Muscle of arm (tissue), 12 donors: ENCODE data around the gene FKBP15. TPM values are rescaled to one million over a fixed set of nuclear protein-coding genes. Genes with fewer than 3 reads are reported as not detected.

ENCODE experiments used
- DNase-seq: peaks from one replicate; pipeline ENCODE4 v3.0.0-alpha.2; 2013
- polyA plus RNA-seq, 12 donors: library from polyadenylated mRNA; unstranded; fragments of 120-200 nt; gene quantifications; one replicate each; pipeline ENCODE4 v1.2.1, GENCODE V29; 2013; ENCODE audit not compliant: insufficient read length in 12 of 12

The FKBP15 gene
- polyA plus RNA-seq, 12 donors, result 17.6 to 30.8 (median 22.3) TPM; not detected in 1

GRCh38 chr9:113183956-113184488 is 37.1 kb downstream of the FKBP15 start:
- no peak for DNase-seq

GRCh38 chr9:113181165-113181564 is 39.9 kb downstream of the FKBP15 start:
- no peak for DNase-seq

- DNase-seq, result no peak
These were observed 41.2 kb downstream of the FKBP15 start for GRCh38 chr9:113179839-113180238.

GRCh38 chr9:113178087-113178486 is 43.0 kb downstream of the FKBP15 start:
- DNase-seq, result no peak

DNA sequence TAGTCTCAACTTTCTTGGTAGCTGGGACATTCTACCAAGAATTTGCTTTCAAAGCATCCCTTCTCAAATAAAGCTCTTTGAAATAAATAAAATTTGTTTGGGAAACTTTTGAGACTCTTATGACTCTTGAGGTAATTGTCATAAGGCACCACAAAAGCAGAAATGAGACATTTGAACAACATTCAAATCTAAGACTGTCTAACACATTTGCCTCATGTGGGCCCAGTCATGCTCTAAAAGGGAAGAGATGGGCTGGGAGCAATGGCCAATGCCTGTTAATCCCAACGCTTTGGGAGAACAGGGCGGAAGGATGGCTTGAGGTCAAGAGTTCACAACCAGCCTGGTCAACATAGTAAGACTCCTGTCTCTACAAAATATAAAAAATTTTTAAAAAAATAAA is 43.8 kb downstream of the FKBP15 start:
- no peak for DNase-seq

GRCh38 chr9:113176803-113177202 is 44.3 kb downstream of the FKBP15 start:
- DNase-seq, result no peak

DNA sequence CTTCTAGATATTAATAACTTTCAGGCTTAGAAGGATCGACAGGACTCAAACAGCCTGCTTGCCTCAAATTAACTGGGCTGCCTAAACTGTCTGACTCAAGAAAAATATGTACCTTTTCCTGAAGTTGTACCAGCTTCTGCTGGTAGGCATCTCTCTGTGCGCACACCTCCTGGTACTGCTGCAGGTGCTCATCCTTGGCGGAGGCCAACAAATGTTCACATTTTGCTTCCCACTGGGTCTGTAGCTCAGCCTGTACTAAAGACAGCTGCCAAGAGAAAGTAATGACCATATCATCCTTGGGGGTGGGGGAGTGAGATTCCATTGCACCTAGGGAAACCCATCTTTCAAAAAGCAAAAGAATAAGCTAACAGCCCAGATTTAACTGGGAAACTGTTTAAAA is 47.7 kb downstream of the FKBP15 start:
- no peak for DNase-seq

DNA sequence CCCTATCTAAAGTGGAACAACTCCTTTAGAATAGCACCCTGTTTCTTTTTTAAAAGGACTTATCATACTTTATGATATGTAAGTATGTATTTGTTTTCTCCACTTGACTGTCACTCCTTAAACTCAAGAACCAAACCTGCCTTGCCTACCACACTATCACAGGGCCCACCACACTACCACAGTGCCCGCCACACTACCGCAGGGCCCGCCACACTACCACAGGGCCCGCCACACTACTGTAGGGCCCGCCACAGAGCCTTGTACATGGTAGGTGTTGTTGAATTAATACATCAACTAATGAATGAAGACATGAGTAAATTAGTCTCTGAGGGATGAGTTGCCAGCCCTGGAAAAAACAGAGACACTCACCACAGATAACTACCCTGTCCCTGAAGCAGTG is 52.3 kb downstream of the FKBP15 start:
- DNase-seq, result no peak

DNA sequence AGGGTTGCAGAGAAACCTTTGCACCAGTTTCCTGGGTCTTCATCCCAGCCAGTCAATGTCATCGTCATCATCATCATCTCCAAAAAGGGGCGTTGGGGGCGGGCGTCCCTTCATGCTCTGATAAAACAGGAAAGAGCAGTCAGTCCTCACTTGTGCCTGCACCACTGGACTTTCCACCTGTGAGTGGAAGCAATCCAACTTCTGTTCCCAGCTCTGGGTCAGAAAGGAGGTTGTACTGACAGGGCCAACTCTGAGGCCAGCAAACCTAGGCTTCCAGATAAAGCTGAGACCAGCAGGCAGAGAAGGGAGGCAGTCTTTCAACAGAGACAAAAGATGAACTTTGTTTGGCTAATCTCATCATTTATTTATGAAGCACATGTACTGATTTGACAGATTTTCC is 55.0 kb downstream of the FKBP15 start:
- no peak for DNase-seq

DNA sequence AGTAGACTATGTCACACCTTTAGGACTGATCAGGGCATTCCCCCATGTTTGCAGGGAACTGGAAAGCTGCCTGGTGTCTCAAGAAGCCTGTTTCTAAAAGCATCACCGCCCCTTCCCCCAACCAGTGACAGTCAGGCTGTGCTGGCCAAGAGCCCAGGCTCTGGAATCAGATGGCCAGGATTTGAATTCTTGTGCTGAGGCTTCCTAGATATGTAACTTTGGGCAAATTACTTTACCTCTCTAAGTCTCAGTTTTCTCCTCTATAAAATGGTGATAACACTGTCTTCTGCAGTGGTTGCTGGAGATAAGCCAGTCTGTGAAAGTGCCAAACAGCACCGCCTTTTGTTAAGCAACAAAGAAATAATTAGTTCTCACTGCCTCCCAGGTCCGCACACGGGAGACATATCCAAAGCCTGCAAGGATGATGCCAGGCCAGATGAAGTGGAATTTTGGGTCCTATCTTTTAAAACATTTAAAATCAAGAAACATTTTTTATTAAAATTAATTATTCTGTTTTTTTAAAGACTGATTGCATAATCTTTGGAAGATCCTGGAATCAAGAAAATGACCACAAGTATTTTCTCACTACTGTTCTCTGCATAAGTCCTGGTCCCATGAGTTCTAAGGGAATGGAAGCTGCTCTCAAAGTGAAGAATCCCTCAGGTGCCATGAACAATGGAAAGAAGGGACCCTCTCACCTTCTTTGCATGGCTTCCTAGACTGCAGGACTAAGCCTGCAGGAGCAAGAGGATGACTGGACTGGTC is 56.4 kb downstream of the FKBP15 start:
- DNase-seq, result no peak

- no peak for DNase-seq
These were observed 58.1 kb downstream of the FKBP15 start for GRCh38 chr9:113163001-113163400.

DNA sequence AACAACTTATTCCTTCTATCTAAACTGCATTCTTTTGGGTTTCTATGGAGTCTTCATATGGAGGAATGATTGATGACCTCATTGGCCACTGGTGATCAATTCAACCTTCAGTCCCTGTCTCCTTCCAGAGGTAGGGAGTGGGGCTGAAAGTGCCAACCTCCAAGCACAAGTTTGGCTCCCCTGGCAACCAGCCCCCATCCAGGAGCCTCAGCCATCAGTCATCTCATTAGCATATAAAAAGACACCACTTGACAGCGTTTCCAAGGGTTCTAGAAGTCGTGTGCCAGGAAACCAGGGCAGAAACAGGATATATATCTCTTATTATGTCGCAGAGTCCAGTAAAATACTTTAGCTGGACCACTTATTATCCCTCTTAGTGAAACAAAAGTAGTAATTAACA is 60.5 kb downstream of the FKBP15 start:
- DNase-seq, result no peak

GRCh38 chr9:113158446-113158845 is 62.6 kb downstream of the FKBP15 start:
- no peak for DNase-seq

GRCh38 chr9:113156880-113157279 is 64.2 kb downstream of the FKBP15 start:
- DNase-seq, result no peak

GRCh38 chr9:113155911-113156588 is 65.0 kb downstream of the FKBP15 start:
- no peak for DNase-seq

DNA sequence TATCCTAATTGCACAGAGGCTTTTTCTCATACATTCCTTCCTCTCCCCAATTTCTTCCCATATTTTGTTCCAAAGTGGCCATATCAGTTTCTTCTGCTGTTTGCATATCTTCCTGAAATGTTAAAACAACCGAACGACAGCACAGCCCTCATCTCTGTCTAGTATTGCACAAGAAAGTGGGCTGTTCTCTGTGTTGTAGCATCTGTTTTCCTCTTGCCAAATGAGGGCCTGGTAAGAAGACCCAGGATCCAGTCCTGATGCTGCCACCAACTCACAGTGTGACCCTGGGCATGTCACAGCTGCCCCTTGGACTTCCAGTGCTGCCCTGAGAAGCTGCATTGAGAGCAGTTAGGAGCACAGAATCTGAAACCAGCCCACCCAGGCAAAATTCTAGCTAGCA is 66.1 kb downstream of the FKBP15 start:
- DNase-seq, result no peak

DNA sequence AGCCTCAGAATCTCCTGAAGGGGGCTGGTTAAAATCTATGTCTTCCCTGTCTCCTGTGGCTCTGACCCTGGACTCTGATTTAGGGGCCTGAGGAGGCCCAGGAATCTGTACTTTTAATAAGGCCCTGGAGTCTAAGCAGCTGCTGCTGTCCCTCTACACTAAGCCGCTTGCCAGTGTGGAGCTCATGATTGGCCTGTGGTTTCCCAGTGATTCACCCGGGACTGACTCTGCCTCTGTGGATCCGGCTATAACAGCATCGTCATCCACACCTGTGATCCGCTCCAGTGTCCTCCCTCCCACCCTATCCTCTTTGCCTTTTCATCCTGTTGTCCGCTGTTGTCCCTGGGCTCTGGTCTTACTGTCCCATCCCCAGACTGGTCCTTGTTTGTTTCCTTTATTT is 66.6 kb downstream of the FKBP15 start:
- DNase-seq, result no peak

- DNase-seq, result no peak
These were observed 67.5 kb downstream of the FKBP15 start for GRCh38 chr9:113153599-113153998.

GRCh38 chr9:113152699-113153098 is 68.4 kb downstream of the FKBP15 start:
- no peak for DNase-seq

GRCh38 chr9:113151696-113152630 is 69.1 kb downstream of the FKBP15 start:
- peak; percentile 7 for DNase-seq

GRCh38 chr9:113150670-113151611 is 70.1 kb downstream of the FKBP15 start, which contains the start of gene SLC31A2:
Gene SLC31A2 (plus strand): TSS chr9:113151007. CDS start chr9:113151075, 68 bp downstream.
- DNase-seq, result peak; percentile 77
